ENCODE results near the gene ADRA2C.

The ADRA2C gene

DNA sequence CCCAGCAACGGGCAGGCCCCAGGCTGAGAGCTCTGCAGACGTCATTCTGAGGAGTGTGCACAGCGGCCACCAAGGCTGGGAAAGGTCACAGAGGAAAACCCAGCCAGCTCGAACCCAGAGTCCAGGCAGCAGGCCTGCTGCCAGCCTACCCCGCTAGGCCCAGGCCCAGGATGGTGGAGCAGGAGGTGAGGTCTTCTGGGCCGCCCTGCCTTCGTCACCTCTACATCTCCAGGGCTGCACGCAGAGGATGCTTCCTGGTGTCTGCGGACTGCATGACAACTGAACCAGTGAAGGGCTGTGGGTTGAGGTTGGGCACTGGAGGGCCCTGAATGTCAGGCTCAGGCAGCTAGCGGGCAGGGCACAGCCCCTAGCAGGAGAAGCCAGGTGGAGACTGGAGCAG lies 5.8 kb upstream of the ADRA2C start:
- DNase-seq (ENCODE audit: low read depth in 2 of 2): no peak

DNA sequence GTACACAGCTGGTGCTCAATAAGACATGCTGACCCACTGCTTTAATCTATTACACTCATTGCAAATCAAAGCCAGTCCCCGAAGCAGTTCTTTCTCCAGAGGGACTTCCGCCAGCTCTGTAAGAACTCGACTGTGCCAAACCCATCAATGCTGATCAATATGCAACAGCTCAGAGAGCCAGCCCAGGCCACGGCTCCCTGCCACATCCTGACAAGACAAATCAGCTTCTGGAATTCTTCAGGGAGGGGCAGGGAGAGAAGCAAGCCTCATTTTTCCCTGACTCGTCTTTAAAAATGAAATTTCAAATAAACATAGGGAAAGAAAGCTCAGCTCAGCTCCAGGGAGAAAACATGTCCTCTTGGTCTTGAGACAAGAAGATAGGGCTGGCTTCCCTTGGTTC lies 5.3 kb upstream of the ADRA2C start:
- DNase-seq (ENCODE audit: low read depth in 2 of 2): no peak

DNA sequence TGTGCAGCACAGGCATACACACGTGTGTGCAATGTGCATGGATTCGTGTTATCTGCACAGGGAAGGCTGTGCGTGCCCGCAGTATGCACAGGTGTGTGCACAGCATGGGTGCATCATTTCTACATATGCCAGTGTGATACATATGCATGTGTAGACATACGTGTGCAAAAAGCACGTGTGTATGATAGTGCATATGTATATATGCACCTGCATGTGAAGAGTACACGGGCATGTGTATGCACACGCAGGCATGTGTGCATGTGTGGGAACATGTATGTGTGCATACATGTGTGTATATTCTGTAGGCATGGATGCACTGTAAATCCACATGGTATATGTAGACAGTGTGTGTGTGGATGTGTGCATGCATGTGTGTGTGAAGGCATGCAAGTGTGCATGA lies 3.9 kb upstream of the ADRA2C start:
- no peak for DNase-seq (ENCODE audit: low read depth in 2 of 2)

DNA sequence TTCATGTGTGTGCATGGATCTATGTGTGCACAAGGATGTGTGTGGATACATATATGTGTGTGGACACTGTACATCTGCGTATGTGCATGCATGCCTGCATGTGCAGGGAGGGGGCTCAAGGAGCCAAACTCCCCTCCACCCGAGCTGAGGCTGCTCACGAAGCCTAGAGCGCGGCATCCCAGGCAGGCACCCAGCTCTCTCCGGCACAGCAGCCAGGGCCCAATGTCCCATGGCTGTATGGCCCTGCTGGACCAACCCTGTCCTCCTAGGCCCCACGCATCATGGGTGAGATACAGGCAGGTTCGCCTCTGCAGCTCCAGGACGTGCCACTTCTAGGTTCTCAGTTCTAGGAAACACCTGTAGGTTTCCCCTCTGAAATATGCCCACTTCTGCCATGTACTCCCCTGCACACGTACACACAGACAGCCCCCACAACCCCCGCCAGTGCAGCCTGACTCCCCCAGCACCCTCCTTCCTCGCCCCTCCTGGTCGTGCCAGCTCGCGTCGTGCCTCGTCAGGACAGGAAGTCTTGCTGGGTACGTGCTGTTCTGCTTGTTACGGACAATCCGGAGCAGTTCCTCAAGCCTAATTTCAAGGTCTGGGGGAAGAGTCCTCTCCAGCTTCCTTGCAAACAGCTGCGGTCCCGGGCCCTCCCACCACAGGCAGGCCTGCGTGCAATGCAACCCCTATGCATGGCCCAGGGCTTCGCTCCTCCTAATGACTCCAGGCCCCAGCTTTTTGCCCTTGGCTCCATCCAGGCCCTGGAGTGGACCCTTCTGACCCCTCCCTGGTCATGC lies 3.2 kb upstream of the ADRA2C start:
- DNase-seq (ENCODE audit: low read depth in 2 of 2): no peak

DNA sequence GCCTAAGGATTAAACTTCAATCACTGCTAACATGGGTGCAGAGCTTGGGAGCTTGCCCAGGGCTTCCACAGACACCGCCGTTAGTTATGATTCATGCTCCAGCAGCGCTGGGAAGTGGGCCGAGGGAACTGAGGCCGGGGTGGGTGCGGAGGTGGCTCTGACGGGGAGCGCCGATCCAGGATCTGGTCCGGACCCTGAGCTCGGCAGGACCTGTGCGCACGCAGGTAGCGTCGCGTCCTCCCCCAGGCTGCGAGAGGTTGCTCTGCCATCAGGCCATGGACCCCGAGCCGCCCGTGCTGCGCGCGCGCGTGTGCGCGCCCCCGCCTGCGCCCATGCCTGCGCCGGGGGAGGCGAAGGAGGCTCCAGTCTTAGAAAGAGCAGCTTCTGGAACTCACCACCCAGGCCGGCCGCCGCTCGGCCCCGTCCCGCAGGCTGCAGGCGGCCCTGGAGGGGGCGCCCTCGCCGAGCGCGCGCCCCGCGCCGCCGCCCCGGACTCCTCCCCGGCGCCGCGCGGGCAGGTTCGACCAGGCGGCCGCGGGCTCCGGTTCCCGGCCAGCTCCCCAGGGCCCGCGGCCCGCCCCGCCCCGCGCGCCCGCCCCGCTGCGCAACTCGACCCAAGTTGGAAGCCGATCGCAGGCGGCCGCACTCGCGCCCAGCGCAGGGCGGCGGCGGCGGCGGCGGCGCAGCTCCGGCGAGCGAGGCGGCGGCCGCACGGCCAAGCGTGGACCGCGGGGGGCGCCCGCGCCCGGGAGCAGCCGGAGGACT lies 732 bp upstream of the ADRA2C start:
- DNase-seq (ENCODE audit: low read depth in 2 of 2): peak; percentile 3 to 10

DNA sequence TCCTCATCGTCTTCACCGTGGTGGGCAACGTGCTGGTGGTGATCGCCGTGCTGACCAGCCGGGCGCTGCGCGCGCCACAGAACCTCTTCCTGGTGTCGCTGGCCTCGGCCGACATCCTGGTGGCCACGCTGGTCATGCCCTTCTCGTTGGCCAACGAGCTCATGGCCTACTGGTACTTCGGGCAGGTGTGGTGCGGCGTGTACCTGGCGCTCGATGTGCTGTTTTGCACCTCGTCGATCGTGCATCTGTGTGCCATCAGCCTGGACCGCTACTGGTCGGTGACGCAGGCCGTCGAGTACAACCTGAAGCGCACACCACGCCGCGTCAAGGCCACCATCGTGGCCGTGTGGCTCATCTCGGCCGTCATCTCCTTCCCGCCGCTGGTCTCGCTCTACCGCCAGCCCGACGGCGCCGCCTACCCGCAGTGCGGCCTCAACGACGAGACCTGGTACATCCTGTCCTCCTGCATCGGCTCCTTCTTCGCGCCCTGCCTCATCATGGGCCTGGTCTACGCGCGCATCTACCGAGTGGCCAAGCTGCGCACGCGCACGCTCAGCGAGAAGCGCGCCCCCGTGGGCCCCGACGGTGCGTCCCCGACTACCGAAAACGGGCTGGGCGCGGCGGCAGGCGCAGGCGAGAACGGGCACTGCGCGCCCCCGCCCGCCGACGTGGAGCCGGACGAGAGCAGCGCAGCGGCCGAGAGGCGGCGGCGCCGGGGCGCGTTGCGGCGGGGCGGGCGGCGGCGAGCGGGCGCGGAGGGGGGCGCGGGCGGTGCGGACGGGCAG lies 792 bp downstream of the ADRA2C start:
- DNase-seq (ENCODE audit: low read depth in 2 of 2): no peak

DNA sequence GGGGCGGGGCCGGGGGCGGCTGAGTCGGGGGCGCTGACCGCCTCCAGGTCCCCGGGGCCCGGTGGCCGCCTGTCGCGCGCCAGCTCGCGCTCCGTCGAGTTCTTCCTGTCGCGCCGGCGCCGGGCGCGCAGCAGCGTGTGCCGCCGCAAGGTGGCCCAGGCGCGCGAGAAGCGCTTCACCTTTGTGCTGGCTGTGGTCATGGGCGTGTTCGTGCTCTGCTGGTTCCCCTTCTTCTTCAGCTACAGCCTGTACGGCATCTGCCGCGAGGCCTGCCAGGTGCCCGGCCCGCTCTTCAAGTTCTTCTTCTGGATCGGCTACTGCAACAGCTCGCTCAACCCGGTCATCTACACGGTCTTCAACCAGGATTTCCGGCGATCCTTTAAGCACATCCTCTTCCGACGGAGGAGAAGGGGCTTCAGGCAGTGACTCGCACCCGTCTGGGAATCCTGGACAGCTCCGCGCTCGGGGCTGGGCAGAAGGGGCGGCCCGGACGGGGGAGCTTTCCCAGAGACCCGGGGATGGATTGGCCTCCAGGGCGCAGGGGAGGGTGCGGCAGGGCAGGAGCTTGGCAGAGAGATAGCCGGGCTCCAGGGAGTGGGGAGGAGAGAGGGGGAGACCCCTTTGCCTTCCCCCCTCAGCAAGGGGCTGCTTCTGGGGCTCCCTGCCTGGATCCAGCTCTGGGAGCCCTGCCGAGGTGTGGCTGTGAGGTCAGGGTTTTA lies 1.5 kb downstream of the ADRA2C start:
- DNase-seq (ENCODE audit: low read depth in 2 of 2): no peak

DNA sequence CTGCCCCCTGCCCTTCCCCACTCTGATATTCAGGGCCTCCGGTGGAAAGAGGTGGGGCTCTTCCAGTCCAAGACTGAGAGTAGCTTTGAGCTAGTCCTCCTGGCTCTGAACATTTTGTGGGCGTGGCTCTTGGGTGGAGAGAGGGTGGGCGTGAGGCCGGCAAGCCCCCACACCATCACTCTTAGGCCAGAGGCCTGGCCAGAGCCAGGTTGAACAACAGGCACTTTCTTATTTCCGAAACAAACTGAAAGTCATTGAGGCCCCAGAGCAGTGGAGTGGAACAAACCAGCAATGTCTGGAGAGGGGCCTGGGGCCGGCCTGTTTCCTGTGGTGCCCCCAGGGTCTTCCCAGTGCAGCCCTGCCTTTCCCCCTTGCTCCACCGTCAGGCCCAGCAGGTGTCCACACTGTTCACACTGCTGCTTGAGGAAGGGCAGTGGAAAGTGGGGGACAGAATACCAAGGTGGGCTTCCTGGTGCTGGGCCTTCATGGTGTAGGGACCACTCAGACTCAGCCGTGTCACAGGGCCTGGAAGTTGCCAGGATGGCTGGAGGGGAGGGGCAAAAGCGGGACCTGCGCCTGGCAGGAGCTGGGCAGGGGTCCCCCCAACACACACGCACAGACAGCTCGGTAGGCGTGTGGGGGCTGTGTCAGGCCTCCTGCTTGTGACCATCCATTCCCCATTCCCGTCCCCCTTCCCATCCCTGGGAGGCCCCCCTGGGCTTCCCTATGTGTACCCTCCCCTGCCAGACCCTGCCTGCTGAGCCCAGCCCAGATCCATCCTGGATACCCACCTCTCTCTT lies 2.9 kb downstream of the ADRA2C start:
- DNase-seq (ENCODE audit: low read depth in 2 of 2): no peak

DNA sequence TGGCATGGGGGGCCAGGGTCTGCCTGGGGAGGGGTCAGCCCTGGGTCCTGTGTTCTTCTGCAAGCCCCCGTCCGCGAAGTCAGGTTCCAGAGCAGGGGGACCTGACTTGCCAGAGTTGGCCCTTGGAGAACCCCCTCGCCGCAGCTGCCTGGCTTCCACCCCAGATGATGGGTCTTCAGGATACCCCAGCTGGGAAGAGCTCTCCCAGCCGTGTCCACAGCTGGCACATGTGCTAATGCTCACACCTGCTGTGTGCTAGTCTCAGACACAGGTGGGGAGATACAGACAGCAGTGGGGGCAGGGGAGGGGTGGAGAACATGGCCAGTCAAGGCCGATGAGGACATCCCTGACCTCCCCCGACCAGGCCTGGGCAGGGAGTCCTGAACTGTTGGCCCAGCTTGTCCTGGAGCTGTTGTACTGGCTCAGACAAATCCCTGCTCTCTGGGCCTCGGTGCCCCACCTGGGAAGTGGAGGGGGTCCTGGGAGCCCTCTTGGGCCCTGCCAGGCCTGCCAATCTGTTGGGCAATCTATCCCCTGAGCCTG lies 3.5 kb downstream of the ADRA2C start:
- DNase-seq (ENCODE audit: low read depth in 2 of 2): no peak

DNA sequence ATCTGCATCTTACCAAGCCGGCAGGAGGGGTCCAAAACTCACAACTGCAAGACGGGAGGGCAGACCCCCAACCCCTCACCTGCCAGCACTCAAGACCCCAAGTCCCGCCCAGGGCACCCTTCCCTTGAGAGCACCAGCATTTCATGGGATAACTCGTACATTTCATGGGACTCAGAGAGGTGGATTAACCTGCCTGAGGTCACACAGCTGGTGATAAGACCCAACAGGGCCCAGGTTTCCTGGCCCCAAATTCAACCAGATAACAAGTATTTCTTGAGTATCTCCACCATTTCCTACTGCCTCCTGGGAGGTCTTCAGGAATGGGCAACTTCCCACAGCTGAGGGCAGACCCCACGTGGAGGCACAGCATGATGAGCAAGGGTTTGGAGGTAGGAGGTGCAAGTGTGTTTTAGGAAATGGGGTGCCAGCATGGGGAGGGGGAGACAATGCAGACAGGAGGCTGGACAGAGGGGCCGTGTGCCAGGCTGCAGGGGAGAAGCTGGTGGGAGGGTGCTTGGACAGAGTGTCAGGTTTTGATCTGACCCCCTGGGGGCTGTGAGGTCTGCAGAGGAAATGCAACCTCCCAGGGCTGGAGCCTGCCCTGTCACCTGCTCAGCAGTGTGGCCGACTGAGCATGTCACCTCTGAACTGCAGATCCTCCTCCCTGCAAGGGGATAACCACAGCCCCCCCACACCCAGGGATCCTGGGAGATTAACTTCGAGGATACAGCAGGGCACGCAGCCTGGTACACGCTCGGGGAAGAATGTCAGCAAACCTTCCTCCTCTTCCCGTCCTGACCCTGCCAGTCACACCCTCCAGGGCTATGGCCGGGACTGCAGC lies 4.4 kb downstream of the ADRA2C start:
- no peak for DNase-seq (ENCODE audit: low read depth in 2 of 2)

DNA sequence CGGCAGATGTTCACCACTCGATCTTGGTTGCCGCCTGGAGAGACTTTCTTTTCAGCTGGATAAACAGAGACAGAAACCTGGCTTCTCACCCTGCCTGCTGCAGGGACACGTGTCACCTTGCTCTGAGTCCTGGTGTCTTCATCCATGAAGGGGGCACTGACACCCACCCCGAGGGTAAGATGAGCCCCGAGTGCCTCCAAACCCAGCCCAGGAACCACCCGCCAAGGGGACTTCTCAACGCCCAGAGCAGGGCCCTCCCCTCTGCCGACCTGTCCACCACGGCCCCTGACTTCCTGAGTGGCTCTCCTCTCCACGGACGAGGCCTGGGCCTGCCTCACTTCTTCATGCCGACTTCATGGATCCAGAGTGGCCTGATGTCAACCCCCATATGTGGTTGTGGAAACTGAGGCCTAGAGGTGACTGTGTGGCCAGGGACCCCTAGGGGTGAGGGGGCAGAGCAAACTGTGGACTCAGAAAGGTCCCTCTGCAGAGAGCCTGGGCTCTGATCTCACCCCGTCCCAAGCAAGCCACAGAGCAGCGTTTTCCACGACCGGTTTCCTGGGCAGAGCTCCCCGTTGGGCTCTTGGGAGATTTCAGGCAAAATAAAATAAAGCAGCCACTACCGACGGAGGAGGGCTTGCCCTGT lies 5.1 kb downstream of the ADRA2C start:
- no peak for DNase-seq (ENCODE audit: low read depth in 2 of 2)

DNA sequence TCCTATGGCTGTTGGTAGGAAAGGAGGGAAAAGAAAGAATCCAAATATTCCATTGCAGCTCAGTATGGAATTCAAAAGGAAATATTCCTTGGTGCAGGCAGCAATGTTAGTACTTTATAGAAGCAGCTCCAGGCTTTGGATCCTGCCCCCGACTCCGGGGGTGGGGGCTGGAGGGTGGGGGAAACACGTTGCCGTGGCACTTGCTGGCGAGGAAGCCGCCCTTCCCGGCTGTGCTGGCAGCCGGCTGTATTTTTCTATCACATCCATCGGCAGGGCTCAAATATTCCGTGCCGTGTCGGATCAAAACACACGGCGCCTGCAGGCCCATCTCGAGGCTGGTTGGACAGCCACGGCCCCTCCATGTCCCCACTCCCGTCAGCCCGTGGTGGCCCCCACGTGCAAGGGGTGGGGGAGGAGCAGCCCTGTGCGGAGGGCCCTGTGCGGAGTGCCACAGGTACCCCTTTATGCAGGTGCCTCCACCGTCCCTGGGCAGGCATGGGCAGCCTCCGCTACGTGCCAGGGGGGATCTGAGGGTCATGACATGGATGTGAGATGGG lies 5.8 kb downstream of the ADRA2C start:
- DNase-seq (ENCODE audit: low read depth in 2 of 2): no peak

DNA sequence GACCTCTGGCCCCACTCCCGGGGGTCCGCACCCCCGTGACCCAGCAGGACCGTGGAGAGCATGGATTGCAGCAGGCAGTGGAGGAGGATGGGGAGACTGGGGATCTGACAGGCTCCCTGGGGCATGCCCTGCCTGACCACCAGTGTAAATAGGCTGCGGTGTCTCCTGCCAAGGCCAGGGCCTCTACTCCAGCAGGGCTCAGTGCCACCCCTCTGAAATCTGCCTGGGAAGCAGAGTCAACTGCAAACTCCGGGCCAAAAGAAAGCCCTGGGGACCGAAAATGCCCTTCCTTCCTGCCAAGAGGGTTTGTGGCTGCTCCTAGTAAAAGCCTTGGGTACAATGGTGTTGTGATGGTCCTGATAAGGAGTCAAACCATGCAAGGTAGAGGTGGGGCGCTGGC lies 6.4 kb downstream of the ADRA2C start:
- DNase-seq (ENCODE audit: low read depth in 2 of 2): no peak

DNA sequence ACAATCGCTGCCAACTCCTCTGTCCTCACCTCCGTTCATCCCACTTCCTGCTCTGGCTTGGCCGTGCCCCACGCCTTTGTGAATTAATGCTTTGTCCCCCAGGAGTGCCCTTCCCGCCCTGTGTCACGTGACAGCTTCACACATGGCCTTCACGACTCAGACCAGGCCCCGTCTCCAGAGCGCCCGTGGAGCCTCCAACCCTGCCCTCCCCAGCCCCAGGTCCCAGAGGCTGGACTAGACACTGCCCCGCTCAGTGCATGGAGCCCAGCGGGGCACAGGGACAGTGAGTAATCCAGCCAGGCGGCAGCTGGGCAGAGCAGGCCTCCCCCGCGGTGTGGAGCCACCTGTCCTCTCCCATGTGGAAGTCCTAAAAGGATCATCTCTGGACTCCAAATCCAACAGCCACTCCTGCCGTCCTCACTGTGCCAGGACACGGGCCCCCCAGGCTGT lies 7.4 kb downstream of the ADRA2C start:
- DNase-seq (ENCODE audit: low read depth in 2 of 2): no peak

DNA sequence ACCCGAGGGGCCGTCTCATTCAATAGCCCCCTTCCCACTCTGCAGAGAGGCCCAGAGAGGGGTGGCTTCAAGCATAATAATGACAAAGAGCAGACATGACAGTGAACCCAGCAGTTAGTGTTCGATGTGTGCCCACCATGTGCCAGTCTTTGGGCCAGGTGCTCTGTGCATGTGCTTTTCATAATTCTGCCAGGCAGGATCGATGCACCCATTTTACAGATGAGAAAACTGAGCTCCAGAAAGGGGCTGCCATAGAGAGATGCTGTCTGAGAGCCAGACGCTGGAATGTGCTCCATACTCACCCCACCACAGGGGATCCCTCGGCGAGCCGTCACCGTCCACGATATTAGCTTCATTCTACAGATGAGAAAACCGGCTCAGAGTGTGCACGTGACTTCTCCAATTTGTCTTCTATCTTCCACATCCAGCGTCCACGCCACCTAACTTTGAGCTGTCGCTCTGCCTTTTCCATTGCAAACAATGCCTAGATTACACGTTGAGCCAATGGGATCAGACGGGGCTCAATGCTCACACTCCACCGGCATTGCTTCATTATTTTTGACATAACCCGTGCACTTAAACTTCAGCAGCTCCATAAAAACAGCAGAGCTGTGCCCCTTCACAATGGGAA lies 8.2 kb downstream of the ADRA2C start:
- DNase-seq (ENCODE audit: low read depth in 2 of 2): no peak

DNA sequence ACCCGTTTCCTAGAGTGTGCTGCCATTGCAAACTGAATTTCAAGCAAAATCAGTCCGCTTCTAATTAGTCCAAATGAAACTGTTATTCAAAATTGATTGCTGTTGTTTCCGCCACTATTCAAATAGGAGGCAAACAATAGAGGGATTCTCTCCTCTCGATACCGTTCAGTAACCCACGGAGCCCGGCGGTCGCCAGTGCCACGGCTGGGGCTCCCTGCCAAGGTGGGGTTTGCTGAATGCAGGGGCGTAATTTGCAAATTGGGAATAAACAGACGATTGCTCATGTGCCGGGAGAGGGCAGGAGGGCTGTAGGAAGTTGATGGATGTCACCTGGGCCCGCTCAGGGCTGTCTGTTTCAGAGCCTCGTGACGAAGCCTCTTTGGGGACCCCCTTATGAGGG lies 8.8 kb downstream of the ADRA2C start:
- DNase-seq (ENCODE audit: low read depth in 2 of 2): no peak

DNA sequence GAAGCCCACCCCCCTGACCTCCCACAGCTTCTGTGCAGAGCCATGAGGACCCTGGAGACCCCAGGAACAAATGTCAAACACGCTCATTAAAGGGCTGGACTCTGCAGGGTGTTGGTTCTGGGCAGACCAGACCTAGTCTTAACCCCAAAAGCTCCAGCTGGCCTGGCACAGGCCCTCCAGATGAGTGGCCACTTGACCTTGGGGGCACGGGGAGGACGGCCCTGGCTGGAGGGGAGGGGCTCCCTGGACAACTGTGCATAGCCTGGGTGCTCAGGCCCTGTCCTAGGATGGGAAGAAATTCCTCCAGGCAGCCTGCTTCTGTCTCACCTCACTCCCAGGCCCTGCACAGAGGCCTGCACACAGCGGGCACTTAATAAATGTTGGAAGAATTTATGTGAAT lies 9.4 kb downstream of the ADRA2C start:
- no peak for DNase-seq (ENCODE audit: low read depth in 2 of 2)
